OCI-LY7 (cell line): ENCODE data around the gene DESI1. TPM values are rescaled to one million over a fixed set of nuclear protein-coding genes. Genes with fewer than 3 reads are reported as not detected.

Experiments
- BruUV-seq: library from RNA; stranded (reverse); fragments of 400-500 nt; replicated peaks from 2 replicates; lab custom pipeline; 2021; lab: Mats Ljungman, UMichigan
- CTCF ChIA-PET: fragments of 300-600 bp; sonication (Branson Sonifier 250); formaldehyde crosslinking; loops from one replicate; lab custom pipeline; 2022; ENCODE audit warnings: antibody characterized with exemption; ENCODE audit not compliant: unreplicated experiment; lab: Charles Lee
- POLR2A ChIA-PET: fragments of 300-600 bp; sonication (Branson Sonifier 250); formaldehyde crosslinking; loops from one replicate; lab custom pipeline; 2022; ENCODE audit warnings: antibody characterized with exemption; lab: Charles Lee
- DNase-seq: peaks from one replicate; pipeline ENCODE4 v3.0.0-alpha.2; 2015; ENCODE audit warnings: low spot score
- H2AFZ ChIP-seq: fragments of 200-600 bp; sonication (generic), shearing (Covaris generic); 2 replicates; pipeline ENCODE4 v1.6.1; 2014; ENCODE audit warnings: mild to moderate bottlenecking, antibody characterized with exemption, low read length, moderate library complexity
- H3K27ac ChIP-seq: fragments of 200-600 bp; sonication (generic); 2 replicates; pipeline ENCODE4 v1.5.1; 2014; ENCODE audit warnings: mixed run types, low read depth, mild to moderate bottlenecking, moderate library complexity, low read length, inconsistent platforms; ENCODE audit not compliant: poor library complexity, severe bottlenecking
- H3K36me3 ChIP-seq: fragments of 200-600 bp; sonication (generic); 2 replicates; pipeline ENCODE4 v1.6.1; 2014; ENCODE audit warnings: mild to moderate bottlenecking, antibody characterized with exemption, low read length, moderate library complexity, mixed read lengths; ENCODE audit not compliant: insufficient read depth
- H3K4me1 ChIP-seq: fragments of 200-600 bp; sonication (generic); 2 replicates; pipeline ENCODE4 v1.5.1; 2014; ENCODE audit warnings: mild to moderate bottlenecking, low read length; ENCODE audit not compliant: insufficient read depth, poor library complexity, severe bottlenecking
- H3K4me2 ChIP-seq: fragments of 200-600 bp; sonication (generic); 2 replicates; pipeline ENCODE4 v1.6.1; 2014; ENCODE audit warnings: mild to moderate bottlenecking, low read length
- H3K4me3 ChIP-seq: fragments of 200-600 bp; sonication (generic); 2 replicates; pipeline ENCODE4 v1.5.1; 2014; ENCODE audit warnings: mild to moderate bottlenecking, low read depth, low read length; ENCODE audit not compliant: poor library complexity, severe bottlenecking
- H3K79me2 ChIP-seq: fragments of 200-600 bp; sonication (generic); 2 replicates; pipeline ENCODE4 v1.6.1; 2016; ENCODE audit warnings: low read depth, mild to moderate bottlenecking, low read length, moderate library complexity, mixed read lengths; ENCODE audit not compliant: insufficient read depth
- H3K9me2 ChIP-seq: fragments of 200-600 bp; sonication (generic); 2 replicates; pipeline ENCODE4 v1.6.1; 2016; ENCODE audit warnings: mild to moderate bottlenecking, low read length, mixed read lengths; ENCODE audit not compliant: insufficient read depth
- H3K9me3 ChIP-seq: fragments of 200-600 bp; sonication (generic); 2 replicates; pipeline ENCODE4 v1.6.1; 2014; ENCODE audit warnings: mild to moderate bottlenecking, mixed run types, low read length, mixed read lengths
- H4K20me1 ChIP-seq: fragments of 200-600 bp; sonication (generic); 2 replicates; pipeline ENCODE4 v1.6.1; 2014; ENCODE audit warnings: mild to moderate bottlenecking, antibody characterized with exemption, low read length, moderate library complexity, mixed read lengths; ENCODE audit not compliant: insufficient read depth
- CTCF ChIP-seq: fragments of 200-600 bp; sonication (generic); conservative IDR thresholded peaks from 2 replicates; pipeline ENCODE4 v1.5.1; 2014; ENCODE audit warnings: mild to moderate bottlenecking, antibody characterized with exemption, low read length, moderate library complexity, mixed read lengths
- EZH2phosphoT487 ChIP-seq: fragments of 200-600 bp; sonication (generic); IDR thresholded peaks from 2 replicates; pipeline ENCODE4 v1.6.1; 2018; ENCODE audit warnings: low read depth, borderline replicate concordance, mild to moderate bottlenecking, mixed run types, antibody characterized with exemption, low read length, moderate library complexity, mixed read lengths
- intact Hi-C: fragments of 100-400 bp; cut with micrococcal nuclease; formaldehyde crosslinking; loops from one replicate; pipeline ENCODE4 v1.10.0; 2022; ENCODE audit not compliant: unreplicated experiment
- total RNA-seq, 2 experiments: library from RNA; depleted of rRNA in 1 of 2; stranded (reverse); fragments of >200 nt in 1 of 2; shearing (Covaris generic) in 1 of 2; gene quantifications; 2 replicates each; pipeline ENCODE4 v1.2.3, GENCODE V29; 2014 to 2022

DESI1 gene
- total RNA-seq, 2 experiments from 2014 or later = 39.0 to 65.0 TPM

DNA sequence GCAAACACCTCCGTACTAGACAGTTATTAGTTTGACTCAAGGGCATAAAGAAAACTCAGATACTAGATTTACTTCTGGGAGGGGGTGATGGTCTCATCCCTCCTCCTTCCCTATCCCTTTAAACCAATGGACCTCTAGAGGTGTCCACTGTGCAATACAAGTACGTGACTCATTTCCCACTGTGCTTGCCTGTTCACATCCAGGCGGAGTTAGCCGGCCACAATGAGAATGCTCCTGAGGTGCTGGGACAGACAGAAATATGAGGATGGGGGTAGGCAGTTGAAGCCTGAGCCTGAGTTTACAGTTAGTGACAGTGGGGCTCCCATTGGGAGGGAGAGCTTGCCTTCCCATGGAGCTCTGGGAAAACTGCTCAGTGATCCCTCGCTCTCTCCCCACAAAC is 22.8 kb downstream of the DESI1 start:
- BruUV-seq = no TSS peak
- no peaks in the 10 kb centered on the region for H3K9me2 ChIP-seq
- no peaks in the 10 kb centered on the region for H3K4me1 ChIP-seq
- no peak for TF ChIP-seq EZH2phosphoT487
- TF ChIP-seq CTCF = no peak
- no peak overlapping the region for H2AFZ ChIP-seq
- intact Hi-C loops = loop anchor here (5.0 kb wide), 1 partner anchor 196 kb away; no protein-coding TSS in a partner anchor
- H3K27ac ChIP-seq = no peak overlapping the region
- H3K4me2 ChIP-seq = no peak overlapping the region
- H3K9me3 ChIP-seq = no peaks in the 10 kb centered on the region
- no peaks in the 10 kb centered on the region for H4K20me1 ChIP-seq
- DNase-seq = no peak
- H3K4me3 ChIP-seq = no peak overlapping the region
- POLR2A ChIA-PET = no interaction called here
- no peaks in the 10 kb centered on the region for H3K79me2 ChIP-seq
- CTCF ChIA-PET = interaction anchor here (0.7 kb wide), 1 partner anchor 23 kb away, joined by 4 read pairs; no protein-coding TSS in a partner anchor
- H3K36me3 ChIP-seq = peaks cover 39% of the 10 kb centered on the region

DNA sequence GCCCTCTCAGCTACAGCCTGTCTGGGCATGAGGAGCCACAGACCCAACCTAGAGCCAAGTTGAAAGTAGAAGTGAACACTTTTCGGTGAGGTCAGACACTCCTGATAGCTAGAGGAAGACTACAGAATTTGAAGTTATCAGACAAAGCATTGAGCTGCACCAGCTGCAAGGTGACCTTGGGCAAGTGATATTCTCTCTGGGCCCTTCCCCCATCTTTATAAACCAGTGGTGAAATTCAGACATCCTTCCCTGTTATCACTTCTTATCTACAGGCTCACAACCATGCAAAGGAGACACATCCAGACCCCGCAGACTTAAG is 23.2 kb downstream of the DESI1 start:
- no peak overlapping the region for H3K27ac ChIP-seq
- intact Hi-C loops = loop anchor here (5.0 kb wide), 1 partner anchor 195 kb away; no protein-coding TSS in a partner anchor
- no peak overlapping the region for H3K4me2 ChIP-seq
- no TSS peak for BruUV-seq
- ChIA-PET POLR2A (no interaction called here), CTCF (interaction anchor here (0.7 kb wide), 1 partner anchor 23 kb away, joined by 4 read pairs; no protein-coding TSS in a partner anchor)
- H3K9me2 ChIP-seq = no peaks in the 10 kb centered on the region
- no peak overlapping the region for H3K4me3 ChIP-seq
- no peaks in the 10 kb centered on the region for H3K4me1 ChIP-seq
- no peak overlapping the region for H2AFZ ChIP-seq
- H3K79me2 ChIP-seq = no peaks in the 10 kb centered on the region
- no peak for TF ChIP-seq EZH2phosphoT487
- 0 out of 2 replicates have a peak, but pooled peaks have one; percentile 8 for TF ChIP-seq CTCF
- H3K9me3 ChIP-seq = no peaks in the 10 kb centered on the region
- no peaks in the 10 kb centered on the region for H4K20me1 ChIP-seq
- DNase-seq = no peak
- peaks cover 35% of the 10 kb centered on the region; the same call in 1 of the 2 replicates for H3K36me3 ChIP-seq
